Fibroblast of skin of left quadriceps (primary cell): ENCODE measurements around the gene HAND2.

Source experiments
- DNase-seq, 2 experiments: peaks; one replicate each; pipeline ENCODE4 v3.0.0-alpha.2; 2013; ENCODE audit warnings: low read depth in 2 of 2

Gene HAND2

GRCh38 chr4:173478201-173478912, 51.7 kb downstream of the HAND2 start:
- DNase-seq: peak; percentile 34 to 47

- DNase-seq: no peak
Observed at GRCh38 chr4:173477016-173477415, 53.0 kb downstream of the HAND2 start.
